Measurements from ENCODE around the gene GRIK4. TPM values are rescaled to one million over a fixed set of nuclear protein-coding genes. Genes with fewer than 3 reads are reported as not detected.

The GRIK4 gene
- total RNA-seq, 1 experiment from 2014 or later: 3.3 TPM

GRCh38 chr11:120824242-120824641 lies 312.7 kb downstream of the GRIK4 start (continued):
- TF ChIP-seq AR (CRISPR knock-in tag; IDR thresholded peaks at IDR 0.05): no peak
- no peak for TF ChIP-seq ATF6 (CRISPR knock-in tag; IDR thresholded peaks at IDR 0.05)
- TF ChIP-seq TCF7 (CRISPR knock-in tag; IDR thresholded peaks at IDR 0.05; ENCODE audit: low read depth): no peak
- TF ChIP-seq ZSCAN18 (CRISPR knock-in tag; IDR thresholded peaks at IDR 0.05): no peak
- TF ChIP-seq ZNF138 (CRISPR knock-in tag; conservative IDR thresholded peaks at IDR 0.05): no peak

GRCh38 chr11:120827198-120827597 lies 315.6 kb downstream of the GRIK4 start:
- DNase-seq (ENCODE audit: low spot score): no peak
- ChIA-PET POLR2A (no interaction called here), CTCF (no interaction called here)
- Mint-ChIP-seq H3K36me3 (no peaks in the 10 kb centered on the region), H3K4me1 (no peaks in the 10 kb centered on the region), H3K4me3 (no peak overlapping the region), H3K27me3 (ENCODE audit: low read depth) (no peaks in the 10 kb centered on the region), H3K27ac (no peak overlapping the region), H3K9me3 (no peaks in the 10 kb centered on the region)
- no peak for ATAC-seq
- TF ChIP-seq KAT7 (CRISPR knock-in tag; IDR thresholded peaks at IDR 0.05; ENCODE audit: borderline replicate concordance) (no peak), NFYB (CRISPR knock-in tag; conservative IDR thresholded peaks at IDR 0.05; ENCODE audit: low read depth) (no peak), ATF6 (CRISPR knock-in tag; IDR thresholded peaks at IDR 0.05) (no peak), ZNF512 (CRISPR knock-in tag; IDR thresholded peaks at IDR 0.05; ENCODE audit: borderline replicate concordance) (no peak), JUN (CRISPR knock-in tag; IDR thresholded peaks at IDR 0.05) (no peak), USF1 (CRISPR knock-in tag; IDR thresholded peaks at IDR 0.05) (no peak), GRHL2 (CRISPR knock-in tag; IDR thresholded peaks at IDR 0.05; ENCODE audit: insufficient replicate concordance, severe bottlenecking) (no peak), MAX (CRISPR knock-in tag; IDR thresholded peaks at IDR 0.05) (no peak), CDX4 (CRISPR knock-in tag; IDR thresholded peaks at IDR 0.05; ENCODE audit: borderline replicate concordance) (no peak), CBFB (CRISPR knock-in tag; IDR thresholded peaks at IDR 0.05; ENCODE audit: low read depth) (no peak), GABPB1 (CRISPR knock-in tag; IDR thresholded peaks at IDR 0.05) (no peak), FOXK1 (CRISPR knock-in tag; IDR thresholded peaks at IDR 0.05) (no peak), ZBTB43 (CRISPR knock-in tag; IDR thresholded peaks at IDR 0.05) (no peak), ZNF416 (CRISPR knock-in tag; IDR thresholded peaks at IDR 0.05) (no peak), OVOL2 (CRISPR knock-in tag; IDR thresholded peaks at IDR 0.05; ENCODE audit: borderline replicate concordance) (no peak), ATF2 (CRISPR knock-in tag; IDR thresholded peaks at IDR 0.05; ENCODE audit: borderline replicate concordance, low read depth) (no peak), ZNF232 (CRISPR knock-in tag; IDR thresholded peaks at IDR 0.05) (no peak)

Measured in WTC11 (cell line).